GM12874 (cell line): ENCODE results near the gene TRPM1.

ENCODE experiments used
- TF ChIP-seq, protein P1 (sequence below): IDR thresholded peaks from 2 replicates; pipeline ENCODE4 v1.5.1; 2011; ENCODE audit warnings: low read depth, mild to moderate bottlenecking, control low read depth, low read length, moderate library complexity; ENCODE audit not compliant: insufficient read depth

Gene TRPM1

DNA sequence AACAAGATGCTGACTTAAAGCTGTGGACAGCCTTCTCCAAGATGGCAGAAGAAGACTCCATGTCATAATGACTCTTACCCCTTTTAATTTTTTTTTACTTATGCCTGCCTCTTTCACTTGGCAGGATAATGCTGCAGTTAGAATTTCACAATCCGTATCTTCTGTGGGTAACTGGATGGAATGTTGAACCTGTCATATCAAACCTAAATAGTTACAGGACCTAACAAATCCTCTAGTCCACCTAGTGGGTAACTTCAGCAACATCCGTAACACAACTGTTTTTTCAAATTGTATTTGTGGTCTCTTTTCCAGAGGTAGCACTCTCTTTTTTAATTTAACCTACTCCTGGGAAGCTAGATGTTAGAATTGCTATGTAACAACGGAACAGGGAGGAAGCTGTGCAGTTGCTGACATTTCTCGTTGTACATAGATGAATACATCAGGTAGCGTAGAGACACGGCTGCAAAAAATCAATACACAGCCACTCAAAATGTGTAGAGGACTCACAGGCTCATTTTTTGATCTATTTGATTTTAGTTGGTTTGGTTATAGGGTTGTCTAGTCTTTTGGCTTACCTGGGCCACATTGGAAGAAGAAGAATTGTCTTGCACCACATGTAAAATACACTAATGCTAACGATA, 43.9 kb upstream of the TRPM1 start:
- TF ChIP-seq, protein P1, sequence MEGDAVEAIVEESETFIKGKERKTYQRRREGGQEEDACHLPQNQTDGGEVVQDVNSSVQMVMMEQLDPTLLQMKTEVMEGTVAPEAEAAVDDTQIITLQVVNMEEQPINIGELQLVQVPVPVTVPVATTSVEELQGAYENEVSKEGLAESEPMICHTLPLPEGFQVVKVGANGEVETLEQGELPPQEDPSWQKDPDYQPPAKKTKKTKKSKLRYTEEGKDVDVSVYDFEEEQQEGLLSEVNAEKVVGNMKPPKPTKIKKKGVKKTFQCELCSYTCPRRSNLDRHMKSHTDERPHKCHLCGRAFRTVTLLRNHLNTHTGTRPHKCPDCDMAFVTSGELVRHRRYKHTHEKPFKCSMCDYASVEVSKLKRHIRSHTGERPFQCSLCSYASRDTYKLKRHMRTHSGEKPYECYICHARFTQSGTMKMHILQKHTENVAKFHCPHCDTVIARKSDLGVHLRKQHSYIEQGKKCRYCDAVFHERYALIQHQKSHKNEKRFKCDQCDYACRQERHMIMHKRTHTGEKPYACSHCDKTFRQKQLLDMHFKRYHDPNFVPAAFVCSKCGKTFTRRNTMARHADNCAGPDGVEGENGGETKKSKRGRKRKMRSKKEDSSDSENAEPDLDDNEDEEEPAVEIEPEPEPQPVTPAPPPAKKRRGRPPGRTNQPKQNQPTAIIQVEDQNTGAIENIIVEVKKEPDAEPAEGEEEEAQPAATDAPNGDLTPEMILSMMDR = no peak

DNA sequence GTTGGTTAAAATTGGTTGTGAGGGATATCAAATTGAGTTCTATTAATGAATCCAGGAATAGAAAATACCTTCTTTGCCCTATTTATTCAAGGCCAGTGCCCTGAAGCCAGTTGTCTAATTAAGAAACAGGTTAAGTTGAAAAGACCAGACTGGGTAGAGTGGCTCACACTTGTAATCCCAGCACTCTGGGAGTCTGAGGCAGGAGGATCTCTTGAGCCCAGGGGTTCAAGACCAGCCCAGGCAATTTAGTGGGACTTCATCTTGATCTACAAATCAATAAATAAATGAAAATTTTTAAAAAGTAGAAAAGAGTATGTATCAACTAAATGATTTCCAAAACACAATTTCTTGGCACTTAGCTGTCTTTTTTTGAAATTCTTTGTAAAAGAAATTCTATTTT, 40.3 kb upstream of the TRPM1 start:
- TF ChIP-seq, protein P1 = no peak

DNA sequence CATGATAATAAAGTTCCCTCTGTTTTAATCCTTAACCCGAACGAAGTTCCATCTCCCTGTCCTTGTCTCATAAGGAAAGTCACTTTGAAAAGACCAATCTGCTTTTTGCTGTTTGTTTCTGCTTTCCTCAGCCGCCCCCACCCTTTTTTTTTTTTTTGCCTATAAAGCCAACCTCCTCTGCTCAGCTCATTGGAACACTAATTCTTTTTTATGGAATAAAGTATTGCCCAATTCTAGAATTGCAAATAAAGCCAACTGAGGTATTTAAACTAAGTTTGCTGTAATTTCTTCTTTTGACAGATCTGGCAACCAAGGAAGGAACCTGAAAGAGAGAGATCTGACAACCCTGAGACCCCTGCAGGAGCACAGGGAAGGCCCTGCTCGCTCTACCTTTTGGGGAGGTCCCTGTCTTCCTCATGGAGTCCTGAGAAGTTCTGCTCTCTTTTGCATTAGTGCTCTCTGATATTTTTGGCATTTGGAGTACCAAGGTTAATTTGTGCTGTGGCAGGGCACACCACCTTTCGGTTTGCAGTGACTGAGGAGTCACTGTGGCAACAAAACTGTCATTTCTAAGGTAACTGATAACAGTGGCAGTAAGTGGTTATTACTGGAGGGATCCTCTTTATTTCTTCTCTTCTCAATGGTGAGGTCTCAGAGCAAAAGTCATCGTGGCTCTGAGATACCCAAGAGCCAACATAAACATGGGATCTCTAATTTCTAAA, 35.2 kb upstream of the TRPM1 start:
- TF ChIP-seq, protein P1 = no peak

DNA sequence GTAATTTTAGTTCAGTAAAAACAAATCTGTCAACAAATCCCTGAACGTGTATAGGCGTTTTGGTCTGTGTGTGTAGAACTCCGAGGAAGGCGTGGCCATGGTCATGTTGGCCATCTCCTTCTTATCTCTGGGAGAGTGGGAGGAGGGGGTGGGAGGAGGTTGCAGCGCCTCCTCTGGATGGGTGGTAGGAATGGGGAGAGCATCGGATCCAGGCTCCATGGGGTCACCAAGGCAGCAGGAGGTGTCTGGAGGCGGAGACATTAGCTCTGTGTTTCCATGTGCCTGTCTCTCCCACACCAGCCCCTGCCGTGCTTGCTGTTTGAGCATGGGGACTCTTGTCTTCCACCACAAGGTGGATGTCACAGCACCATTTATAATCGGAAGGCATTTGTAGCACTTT, 34.5 kb upstream of the TRPM1 start:
- TF ChIP-seq, protein P1 = no peak

DNA sequence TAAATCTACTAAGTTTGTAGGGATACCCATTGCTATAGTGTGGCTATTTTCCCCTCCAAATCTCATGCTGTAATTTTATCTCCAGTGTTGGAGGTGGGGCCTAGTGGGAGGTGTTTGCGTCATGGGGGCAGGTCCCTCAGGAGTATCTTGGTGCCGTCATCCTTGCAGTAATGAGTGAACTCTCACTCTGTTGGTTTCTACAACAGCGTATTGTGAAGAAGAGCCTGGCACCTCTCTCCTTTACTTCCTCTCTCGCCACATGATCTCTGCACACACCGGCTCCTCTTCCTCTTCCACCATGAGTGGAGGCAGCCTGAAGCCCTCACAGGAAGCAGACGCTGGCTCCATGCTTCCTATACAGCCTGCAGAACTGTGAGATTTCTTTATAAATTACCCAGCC, 34.0 kb upstream of the TRPM1 start:
- TF ChIP-seq, protein P1 = no peak

DNA sequence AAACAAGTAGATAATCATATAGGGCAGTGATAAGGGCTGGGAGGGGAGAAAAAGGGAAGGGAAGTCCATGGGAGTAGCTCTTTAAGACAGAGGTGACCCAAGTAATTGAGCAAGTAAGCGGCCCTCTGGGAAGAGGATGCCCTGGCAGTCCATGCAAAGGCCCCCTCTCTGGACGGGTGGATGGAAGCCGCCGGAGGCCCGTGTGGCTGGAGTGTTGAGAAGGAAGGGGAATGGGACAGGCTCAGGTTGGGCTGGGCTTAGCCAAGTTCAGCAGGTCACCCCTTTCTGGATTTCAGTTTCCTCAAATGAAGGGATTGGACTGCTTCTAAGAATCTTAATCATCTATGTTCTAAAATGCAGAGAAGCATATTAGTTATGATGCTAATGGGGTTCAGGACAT, 32.4 kb upstream of the TRPM1 start:
- TF ChIP-seq, protein P1 = no peak

DNA sequence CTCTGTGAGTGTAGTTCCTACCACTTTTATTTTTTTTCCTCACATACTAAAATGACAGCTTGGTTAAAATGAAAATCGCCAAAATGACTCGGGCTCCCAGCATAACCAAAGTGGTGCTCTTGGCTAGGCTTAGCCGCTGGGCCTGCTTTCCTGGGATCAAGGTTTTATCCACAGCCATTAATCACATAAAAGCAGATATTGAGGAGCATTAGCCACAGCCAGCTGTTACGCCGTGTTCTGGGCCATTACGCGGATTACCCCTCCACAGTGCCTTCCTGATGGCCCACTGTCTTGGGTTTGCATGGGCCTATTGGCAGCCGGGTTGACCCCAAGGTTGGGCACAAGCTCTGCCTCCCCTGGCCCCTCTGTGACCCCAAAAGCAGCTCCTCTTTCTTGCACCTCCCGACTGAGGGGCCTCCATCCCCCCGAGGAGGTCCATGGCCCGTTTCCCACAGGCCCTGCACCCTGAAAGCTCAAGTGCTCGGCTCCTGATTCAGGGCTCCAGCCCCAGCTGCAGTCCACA, 30.4 kb upstream of the TRPM1 start:
- TF ChIP-seq, protein P1 = no peak
